HL-60/S4 (cell line): ENCODE measurements around the gene AEBP1.

Experiments used
- in situ Hi-C: fragments of 300-500 bp; cut with MboI; formaldehyde crosslinking; loops from 2 replicates; pipeline ENCODE4 v1.14.3; 2022; ENCODE audit warnings: low sequenced_read_pairs

AEBP1 gene

DNA sequence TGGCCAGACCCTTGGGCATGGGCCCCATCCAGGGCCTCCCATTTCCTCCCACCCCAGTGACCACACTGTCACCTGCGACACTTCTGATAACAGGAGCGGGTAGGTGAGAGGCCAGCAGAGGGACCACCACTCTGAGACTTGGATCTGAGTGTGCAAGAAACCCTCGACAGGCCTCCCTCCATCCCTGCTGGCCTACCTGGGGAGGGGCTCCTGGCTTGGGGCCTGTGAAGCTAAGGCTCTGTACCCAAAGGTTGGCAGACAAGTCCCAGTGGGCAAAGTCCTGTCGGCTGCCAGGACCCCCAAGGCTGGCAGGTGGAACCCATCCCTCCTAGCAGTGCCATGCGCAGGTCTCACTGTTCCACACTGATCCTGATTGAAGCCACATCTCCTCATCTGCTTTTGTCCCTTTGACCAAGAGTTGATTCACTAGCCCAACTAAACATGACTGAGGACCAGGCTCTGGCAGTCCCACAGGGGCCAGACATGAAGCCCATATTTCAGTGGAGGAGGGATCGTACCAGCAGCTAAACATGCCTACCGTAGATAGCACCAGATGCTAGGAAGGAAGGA lies 37.6 kb upstream of the AEBP1 start:
- in situ Hi-C loops: no loop called here

- in situ Hi-C loops: no loop called here
Measured at GRCh38 chr7:44067064-44067951, 36.8 kb upstream of the AEBP1 start.

DNA sequence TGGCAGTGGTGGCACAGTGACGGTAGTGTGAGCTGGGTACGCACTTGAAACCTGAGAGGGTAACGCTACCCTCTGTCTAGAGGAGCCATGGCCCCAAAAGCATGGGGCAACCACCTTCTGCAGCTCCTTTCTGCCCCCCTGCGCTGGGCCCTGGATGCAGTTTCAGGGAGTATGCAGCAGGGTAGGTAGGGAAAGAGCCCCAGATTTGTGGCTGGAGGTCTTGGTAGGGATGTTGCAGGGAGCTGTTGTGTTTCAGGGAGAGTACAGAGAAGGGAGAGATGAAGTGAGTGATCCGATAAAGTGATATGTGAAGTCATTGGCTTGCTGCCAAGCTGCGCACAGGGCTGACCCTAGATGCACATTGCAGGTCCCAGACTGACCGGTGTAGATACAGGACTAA lies 36.1 kb upstream of the AEBP1 start:
- in situ Hi-C loops: no loop called here

GRCh38 chr7:44071726-44072363 lies 32.3 kb upstream of the AEBP1 start:
- in situ Hi-C loops: no loop called here

DNA sequence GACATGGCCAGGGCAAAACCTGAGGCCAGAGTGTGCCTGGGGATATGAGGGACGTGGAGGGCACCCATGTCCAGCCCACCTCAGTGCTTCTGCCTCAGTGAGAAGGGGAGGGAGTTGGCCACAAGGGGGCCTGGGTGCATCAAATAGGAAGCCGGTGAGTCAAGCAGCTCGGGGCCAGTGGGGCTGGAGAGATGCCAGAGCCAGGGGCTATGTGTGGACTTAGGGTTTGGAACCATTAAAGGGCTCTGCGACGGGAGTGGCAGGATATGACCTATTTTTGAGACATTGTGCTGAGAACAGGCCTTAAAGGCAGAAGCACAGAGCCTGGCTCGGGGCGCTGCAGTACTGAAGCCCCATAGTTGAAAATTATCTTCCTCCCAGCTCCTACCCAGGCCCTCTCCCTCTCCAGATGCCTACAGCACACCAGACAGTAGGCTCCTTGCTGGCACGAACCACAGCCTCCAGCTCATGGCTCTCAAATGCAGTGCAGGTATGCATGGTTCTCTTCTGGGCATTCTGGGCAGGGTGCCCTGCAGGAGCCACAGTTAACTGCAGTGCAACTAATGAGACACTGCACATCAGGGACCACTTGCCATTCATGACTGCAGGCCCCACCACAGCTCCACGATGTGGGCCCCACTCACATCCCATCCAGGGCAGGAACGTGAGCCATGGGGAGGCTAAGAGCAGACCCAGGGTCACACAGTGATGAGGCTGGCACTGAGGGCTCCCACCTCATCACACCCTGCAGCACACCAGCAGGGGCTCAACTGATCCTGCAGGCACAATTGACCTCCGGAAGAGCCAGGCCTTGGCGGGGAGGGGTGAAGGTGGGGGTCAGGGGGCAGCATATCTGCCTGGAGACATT lies 31.5 kb upstream of the AEBP1 start:
- in situ Hi-C loops: no loop called here

GRCh38 chr7:44073664-44074348 lies 30.3 kb upstream of the AEBP1 start:
- in situ Hi-C loops: no loop called here

- in situ Hi-C loops: no loop called here
Measured at GRCh38 chr7:44074349-44074695, 29.8 kb upstream of the AEBP1 start.

GRCh38 chr7:44075296-44076075 lies 28.7 kb upstream of the AEBP1 start:
- in situ Hi-C loops: no loop called here

- in situ Hi-C loops: no loop called here
Measured at GRCh38 chr7:44076101-44076895, 27.8 kb upstream of the AEBP1 start.

GRCh38 chr7:44077061-44077460 lies 27.1 kb upstream of the AEBP1 start:
- in situ Hi-C loops: no loop called here

- in situ Hi-C loops: no loop called here
Measured at GRCh38 chr7:44077681-44078091, 26.5 kb upstream of the AEBP1 start.

DNA sequence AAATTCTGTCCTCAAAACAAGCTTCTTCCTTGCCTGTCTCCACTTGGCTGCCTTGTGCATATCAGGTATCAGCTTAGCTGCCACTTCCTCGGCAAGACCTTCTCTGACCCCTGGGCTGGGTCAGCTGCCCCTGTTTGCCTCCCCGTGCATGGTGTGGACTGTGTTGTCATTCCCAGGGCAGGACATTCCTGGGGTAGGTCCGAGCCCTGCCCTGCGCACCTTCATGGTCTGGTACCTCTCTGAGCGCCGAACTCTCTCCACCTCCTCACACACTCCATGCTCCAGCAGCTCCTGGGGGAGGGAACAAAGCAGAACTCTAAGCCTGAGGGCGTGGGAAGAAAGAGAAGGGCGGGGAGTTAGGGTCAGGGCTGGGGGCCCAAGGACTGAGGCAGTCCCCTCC lies 25.6 kb upstream of the AEBP1 start:
- in situ Hi-C loops: no loop called here

GRCh38 chr7:44079331-44080021 lies 24.7 kb upstream of the AEBP1 start:
- in situ Hi-C loops: no loop called here

GRCh38 chr7:44080118-44080517 lies 24.0 kb upstream of the AEBP1 start:
- in situ Hi-C loops: no loop called here

DNA sequence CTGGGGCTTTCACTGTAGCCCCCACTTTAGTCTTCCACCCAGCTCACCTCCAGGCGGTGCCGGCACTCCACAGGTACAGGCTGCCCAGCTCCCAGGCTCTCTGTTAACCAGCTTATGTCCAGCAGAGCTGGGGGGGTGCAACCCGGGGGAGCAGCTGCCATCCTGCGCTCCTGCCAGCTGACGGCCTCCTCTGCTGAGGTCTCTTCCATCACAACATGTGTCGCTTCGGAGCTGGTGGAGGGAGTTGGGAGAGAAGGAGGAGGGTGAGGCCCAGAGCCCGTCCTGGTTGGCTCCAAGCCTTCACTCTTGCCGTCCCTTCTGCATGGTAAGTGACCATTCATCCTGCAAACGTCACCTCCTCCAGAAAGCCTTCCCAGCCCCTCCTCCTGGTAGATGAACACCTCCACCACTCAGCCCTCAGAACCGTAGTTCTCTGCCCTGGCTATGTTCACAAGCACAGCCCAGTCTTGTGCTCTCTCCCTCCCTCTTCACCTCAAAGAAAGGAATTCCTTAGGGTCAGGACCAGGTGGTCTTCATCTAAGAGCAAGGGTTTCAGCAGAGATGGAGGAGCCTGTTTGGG lies 23.4 kb upstream of the AEBP1 start:
- in situ Hi-C loops: no loop called here

- in situ Hi-C loops: no loop called here
Measured at GRCh38 chr7:44081266-44081748, 22.8 kb upstream of the AEBP1 start.

GRCh38 chr7:44082541-44083207 lies 21.5 kb upstream of the AEBP1 start:
- in situ Hi-C loops: no loop called here
